ENCODE data around the gene SOX9.
"Not testable (repeated sequence)": the region's sequence is repeated elsewhere in the genome, so short reads cannot be mapped to it uniquely, and the experiment has no call there.

The SOX9 gene

DNA sequence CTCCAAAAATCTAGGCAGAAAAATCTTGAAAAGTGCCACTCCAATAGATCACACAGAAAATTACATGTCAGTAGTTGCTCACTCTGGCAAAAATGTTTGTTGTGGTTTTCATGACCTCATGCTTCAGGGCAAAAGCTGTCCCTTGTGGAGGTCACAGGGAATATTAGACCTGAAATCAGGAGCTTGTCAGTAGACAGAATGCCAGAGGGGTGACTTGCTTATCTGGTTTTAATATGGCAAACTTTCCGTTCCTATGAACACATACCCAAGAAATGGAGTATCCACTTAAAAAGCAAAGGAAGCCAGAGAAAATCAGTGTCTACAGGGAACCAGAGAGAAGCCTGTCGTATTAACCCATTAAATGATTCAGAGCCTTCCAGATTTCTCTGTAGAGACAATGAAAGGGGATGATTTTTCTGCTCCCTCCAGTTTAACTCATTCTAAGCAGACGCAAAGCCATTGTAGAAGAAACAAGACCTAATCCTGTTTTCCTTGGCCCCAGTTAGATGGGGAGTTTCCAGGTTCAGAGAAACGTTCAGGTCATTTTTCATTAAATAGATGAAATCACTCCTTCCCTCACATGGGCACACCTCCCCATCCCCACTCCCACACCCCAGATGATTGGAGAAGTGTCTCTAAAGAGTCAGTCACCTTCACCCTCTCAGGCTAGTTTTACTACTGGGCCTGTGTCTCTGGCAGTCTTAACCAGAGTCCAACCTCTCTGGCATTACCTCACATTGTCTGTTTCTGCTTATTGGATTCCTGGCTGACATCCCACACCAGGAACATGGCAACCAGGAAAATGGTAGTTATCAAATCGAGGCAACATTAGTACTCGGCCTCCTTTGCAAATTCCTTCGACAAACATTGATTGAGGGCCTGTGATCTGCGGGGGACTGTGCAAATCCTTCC lies 6.0 kb downstream of the SOX9 start:
- DNase-seq, result no peak

DNA sequence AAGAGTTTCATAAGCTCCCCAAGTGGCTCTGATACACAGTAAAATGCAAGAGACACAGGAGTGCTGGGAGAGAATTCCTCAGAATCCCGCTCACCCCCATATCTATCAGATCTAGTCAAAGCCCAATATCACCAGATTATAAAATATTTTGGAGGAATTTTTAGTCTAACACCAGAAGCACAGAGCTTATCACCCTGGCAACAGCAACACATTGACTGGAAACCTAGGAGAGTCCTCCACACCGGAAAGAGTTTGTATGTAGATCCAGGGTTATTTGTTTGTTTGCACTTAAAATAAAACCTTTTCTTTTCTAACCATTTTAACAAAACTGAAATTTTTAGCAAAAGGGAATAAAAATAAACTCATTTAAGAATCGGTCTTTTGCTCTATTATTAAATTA lies 7.2 kb downstream of the SOX9 start:
- DNase-seq, result no peak

DNA sequence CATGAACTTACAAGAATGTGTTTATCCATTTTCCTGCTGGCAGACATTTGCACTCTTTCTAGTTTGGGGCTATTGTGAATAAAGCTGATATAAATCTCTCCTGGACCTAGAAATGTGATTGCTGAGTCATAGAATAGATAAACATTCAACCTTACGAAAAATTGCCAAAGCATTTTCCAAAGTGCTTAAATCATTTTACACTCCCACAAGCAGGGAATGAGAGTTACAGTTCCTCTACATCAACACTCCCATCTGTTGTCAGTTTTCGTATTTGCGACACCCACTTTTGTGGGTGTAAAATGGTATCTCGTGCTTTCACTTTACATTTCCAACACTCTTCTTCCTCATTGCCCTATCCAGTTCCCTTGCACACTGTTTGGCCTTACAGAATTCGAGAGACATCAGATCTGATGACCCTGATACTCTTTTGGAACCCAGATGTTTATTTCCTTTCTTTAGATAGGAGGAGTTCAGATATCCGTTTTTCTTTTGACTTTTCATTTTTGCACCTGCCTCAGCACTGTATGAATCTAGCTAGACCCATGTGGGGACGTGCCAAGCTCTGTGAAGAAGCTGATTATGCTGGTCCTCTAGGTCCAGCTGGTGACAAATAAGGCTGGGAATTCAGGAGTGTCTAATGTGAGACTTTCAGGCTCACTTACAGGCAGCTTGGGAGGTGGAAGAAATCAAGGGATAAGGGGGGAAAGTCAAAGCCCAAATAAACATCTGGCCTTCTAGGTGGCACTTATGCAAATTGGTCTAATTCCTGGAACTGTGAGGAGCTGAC lies 14.0 kb downstream of the SOX9 start:
- DNase-seq, result no peak

DNA sequence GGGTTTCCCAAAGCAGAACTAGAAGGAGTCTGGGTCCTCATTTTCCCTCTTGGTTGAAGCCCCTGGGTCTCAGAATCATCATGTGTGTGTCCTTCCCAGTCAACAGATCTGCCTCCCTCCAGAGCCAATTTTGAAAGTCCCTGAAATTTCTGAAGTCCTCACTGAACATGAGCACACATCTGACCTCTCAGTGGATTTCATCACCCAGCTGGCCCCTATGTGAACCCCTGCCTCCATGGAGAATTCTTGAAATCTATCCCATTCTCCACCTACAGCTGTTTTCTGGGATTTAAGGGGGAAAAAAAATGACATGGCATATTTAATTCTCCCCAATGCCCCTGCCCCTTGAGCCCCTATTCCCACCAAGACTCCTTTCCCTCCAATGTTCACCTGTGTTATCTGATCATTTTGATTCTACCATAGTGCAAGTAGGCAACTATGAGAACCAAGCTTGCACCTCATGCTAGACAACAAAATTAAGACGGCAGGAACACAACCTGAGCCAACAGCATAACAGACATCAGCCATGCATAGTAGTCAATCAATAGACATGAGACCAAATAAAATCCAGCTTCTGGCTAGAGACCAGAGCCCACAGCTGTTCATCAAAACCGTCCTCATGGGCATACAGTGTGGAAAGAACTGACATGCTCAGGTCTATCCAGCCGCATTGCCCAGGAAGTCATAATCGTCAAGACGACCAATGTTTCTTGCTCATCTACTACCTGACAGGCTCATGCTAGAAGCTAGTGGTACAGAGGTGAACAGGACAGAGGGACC lies 14.9 kb downstream of the SOX9 start:
- no peak for DNase-seq

DNA sequence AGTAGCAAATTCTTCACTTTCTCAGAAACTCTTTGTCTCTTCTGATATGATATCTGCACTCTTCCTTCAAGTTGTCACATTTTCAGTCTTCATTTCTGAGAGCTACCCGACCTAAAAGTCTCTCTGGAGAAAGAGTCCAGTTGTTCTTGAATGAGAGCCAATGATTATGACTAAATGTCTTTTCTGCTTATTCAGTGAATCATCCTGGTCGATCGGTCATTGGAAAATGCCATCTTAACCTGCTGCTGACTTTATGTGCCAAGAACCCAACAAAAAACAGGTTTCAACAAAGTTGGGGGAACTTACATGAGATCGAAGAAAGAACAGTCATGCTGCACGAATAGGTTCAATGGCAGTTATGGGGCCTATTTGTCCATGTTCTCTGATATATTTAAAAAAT lies 15.9 kb downstream of the SOX9 start:
- DNase-seq, result no peak

DNA sequence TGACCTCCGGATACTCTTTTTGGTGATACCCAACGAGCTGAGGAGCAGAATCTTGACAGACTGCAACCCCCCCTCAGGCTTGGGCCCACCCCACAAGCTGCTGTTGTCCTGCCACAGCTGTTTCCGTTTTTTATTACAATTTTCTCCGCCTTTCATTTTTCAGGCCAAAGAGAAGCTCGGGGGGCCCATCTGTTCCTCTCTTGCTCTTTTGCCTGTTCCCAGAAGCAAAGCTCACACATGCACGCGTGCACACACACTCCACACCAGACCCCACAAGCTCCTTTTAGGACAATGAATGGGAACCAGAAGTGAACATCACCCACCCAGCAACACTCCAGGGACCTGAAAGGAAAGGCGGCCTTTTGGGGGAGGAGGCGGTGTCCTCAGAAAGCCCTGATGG lies 16.3 kb downstream of the SOX9 start:
- no peak for DNase-seq

DNA sequence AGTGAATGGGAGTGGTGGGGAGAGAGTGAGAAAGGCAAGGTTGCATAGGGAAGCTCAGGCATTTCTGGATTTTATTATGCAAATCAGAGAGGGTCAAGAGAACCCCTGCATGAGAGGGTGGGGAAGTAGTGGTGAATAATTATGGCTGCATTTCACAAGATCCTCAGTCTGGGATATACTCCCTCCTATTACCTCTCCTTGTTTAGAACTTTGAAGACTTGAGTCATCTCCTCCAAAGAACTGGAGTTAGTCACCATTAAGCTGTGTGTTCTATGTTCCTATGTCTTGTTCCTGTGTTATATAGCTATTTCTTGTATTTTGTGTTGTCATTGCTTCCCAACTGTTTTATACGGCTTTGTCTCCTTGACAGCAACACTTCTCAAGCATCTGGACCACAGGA lies 18.4 kb downstream of the SOX9 start:
- DNase-seq, result no peak

DNA sequence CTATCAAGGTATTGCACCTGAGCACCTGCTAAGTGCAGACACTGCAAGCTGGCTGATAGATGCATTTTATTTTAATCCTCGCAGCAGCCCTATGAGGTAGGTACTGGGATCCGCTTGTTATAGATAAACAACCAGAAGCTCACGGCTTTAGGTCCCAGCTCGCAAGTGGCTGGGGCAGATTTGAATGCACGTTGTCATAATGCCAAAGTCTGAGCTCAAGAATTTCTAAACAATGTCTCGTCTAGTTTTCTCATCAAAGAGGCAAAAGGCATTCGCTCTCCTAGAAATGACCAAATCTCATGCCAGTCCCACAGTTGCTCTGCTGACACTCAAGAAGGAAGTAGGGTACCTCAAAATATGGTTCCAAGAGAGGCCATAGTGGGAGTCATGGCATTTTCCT lies 20.5 kb downstream of the SOX9 start:
- DNase-seq, result no peak

DNA sequence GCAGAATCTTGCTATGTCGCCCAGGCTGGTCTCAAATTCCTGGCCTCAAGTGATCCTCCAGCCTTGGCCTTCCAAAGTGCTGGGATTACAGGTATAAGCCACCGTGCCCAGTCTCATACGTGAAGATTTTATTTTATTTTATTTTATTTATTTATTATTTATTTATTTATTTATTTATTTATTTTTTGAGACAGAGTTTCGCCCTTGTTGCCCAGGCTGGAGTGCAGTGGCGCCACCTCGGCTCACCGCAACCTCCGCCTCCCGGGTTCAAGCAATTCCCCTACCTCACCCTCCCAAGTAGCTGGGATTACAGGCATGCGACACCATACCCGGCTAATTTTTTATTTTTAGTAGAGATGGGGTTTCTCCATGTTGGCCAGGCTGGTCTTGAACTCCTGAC lies 21.3 kb downstream of the SOX9 start:
- DNase-seq, result not testable (repeated sequence)

DNA sequence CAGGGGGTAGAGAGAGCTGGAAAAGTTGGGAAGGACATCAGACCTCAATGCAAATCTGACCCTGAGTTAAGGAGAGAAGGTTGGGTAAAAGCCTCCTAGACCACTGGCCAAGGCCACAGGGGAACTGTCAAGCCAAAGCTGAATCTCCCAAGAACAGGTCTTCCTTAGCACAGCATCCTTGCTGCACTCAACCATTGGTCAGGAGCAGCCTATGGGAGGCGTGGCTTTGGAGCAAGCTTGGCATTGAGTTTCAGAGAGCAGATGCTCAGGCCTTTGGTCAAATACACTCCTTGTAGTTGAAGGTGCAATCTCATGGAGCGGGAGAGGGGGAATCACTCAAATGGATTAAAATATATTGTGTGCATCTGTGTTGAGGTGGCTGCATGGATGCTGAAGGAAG lies 21.8 kb downstream of the SOX9 start:
- DNase-seq, result no peak

DNA sequence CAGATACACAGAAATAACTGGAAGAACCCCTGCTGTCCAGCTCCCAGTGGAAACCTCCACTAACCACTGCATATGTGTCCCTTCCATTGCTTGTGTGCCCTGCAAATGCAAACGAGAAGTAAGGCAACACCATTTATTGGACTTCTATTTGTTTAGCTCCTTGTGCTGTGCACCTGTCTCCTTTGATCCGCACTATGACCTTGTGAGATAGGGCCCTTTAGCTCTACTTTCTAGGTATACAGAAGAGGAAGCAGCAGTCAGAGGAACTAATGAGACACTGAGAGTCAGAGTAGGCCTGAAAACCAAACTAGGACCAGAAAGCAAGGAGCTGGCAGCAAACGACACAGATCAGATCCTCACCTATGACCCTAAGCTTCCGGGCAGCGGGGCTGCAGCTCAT lies 22.4 kb downstream of the SOX9 start:
- no peak for DNase-seq

DNA sequence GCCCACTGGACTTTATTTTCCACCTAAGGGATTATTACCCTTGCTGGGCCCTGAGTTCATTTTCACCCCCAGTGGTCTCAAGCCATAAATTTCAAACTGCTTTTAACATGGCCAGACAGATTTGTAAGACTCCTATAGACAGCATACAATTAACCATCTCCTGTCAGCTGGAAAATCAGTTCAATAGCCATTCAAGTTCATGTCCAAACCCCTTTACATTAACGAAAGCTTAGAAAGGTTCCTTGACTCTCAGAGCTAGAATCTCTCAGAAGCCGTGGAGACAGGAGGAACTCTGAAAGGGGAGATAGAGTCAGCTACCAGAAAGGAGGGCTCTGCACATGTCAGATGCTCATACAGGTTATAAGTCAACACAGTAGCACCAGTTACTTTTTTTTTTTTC lies 23.3 kb downstream of the SOX9 start:
- no peak for DNase-seq

DNA sequence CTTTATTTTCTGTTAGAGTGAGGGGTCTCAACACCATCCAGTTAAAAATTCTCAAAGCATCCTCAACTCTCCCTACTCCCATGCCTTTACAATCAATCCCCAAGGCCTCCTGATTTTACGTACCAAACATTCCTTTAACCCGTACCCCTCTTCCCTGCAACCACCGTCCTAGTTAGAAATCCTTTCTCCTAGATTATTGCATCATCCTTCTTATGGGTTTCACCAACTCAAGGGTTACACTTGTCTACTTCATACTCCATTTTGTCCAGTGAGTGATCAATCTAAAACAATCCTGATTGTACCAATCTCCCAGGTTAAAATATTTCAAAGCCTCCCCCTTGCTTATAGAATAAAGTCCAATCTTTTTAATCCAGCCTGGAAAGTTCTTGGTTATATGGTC lies 24.7 kb downstream of the SOX9 start:
- no peak for DNase-seq

DNA sequence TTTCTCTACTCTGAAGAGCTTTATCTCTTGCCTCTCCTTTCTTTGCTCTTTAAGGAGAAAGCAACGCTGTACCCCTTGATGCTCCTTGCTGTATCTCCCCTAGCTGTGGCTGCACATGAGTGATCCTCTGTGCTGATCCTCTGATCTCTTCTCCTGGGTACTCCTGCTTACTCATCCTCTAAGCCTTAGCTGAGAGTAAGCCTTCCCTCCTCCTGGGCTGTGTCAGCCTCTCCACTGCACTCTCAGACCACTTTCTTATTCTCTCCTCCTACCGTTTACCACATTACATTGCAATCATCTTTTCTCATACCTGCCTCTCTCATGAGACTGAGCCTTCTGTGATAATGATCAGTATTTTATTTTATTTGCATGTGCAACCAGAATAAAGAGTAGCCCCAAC lies 25.1 kb downstream of the SOX9 start:
- DNase-seq, result no peak

DNA sequence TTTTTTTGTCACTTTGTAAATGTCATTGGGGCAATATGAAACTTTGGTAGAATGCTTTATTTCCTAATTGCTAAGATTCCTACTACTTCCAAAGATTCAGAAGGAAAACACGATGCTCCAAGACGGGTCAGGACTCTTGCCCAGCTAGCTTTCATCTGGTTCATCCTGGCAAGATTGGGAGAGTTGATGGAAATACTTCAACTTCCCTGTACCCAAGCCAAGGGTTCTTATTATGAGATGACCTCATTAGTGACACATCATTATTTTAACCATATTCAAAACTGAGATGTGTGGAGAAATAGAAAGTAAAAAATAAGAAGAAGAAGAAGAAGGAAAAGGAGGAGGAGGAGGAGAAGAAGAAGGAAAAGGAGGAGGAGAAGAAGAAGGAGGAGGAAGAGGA lies 25.6 kb downstream of the SOX9 start:
- DNase-seq, result no peak

DNA sequence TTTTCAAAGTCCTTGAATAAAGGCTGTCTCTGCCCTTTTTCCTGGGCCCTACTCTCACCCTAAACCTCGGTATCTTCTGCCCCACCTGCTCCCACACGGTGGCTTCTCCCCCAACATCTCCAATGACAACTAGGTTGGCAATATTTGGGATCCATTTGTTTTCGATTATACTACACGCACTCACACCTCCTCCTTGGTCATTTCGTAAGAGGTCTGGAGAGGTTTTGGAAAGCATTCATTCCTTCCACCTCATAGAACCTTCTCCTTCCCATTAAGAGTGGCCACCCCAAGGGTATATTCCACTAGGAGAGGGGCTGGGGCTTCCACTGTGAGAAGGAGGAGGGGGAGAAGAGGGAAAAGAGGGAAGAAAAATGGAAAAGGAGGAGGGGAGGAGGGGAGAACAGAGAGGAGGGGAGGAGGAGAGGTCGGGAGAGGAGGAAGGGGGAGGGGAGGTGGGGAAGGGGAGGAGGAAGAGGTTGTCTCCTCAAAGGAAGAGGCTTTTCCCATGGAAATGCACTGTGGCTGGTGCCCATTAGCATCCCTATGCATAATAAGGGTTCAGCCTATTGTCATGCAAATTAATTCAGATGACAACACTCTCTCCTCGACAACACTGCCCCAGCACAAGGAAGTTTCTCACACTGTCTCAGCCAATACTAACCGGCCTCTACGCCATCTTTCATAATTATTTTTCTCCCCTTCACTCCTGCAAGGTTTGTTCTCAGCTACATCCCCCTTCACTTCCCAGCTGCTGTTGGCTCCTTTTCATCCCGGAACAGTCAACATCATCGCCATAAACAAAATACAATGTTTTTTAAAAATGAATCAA lies 30.0 kb downstream of the SOX9 start:
- no peak for DNase-seq

DNA sequence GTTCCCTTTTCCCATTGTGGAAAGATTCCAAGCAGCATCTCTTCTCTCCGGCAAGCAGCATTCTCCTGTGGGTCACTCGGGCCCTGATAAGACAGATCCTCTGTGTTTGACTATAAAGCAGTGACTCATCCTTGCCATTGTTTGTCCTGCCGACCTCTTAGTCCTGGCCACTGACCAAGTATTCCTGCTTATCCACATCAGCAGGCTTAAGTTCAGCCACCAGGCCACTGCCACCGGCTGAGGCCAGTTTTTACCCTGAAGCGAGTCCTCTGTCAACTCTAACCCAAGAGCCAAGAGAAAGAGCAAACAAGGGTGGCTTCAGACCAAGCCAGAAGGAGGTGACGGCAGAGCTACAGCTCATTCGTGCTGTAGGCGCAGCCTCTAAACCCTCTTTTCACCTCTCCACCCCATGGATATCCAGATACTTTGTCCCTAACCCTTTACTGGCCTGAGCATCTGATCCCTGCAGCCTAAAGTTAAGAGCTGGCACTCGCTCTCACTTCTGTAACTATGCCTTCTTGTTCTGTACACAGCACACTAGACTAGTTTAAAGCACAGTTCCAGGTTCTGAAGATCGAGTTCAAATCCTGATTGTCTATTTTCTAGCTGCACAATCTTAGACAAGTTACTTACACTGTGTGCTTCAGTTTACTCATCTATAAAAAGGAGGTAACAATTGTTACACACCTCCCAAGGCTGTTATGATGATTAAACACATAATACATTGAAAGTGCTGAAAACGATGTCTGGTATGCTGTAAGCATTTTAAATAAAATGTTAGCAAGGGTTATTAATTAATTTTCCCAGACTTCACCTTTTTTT lies 31.0 kb downstream of the SOX9 start:
- DNase-seq, result no peak

DNA sequence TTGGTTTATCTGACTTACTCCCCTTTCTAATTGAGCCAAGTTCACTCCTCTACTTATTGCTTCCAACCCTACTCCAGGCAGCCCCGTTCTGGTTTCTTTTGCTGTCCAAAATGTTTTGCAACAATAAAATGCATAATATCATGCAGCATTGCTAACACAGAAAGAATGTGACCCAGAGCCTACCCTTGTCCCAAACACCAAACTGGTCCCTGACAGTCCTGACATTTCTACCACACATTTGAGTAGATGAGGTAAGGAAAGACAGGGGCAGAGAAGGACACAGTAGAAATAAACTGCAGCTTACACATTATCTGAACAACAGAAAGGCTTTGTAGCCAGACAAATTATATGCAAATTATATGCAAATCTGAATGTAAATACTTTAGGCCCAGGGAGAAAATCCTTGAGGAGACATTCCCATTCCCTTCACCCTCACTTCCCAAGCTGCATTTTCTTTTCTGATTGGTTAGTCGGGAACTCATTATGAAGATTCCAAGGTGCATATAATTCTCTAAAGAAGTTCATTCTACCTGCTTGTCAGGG lies 31.6 kb downstream of the SOX9 start:
- DNase-seq, result no peak

DNA sequence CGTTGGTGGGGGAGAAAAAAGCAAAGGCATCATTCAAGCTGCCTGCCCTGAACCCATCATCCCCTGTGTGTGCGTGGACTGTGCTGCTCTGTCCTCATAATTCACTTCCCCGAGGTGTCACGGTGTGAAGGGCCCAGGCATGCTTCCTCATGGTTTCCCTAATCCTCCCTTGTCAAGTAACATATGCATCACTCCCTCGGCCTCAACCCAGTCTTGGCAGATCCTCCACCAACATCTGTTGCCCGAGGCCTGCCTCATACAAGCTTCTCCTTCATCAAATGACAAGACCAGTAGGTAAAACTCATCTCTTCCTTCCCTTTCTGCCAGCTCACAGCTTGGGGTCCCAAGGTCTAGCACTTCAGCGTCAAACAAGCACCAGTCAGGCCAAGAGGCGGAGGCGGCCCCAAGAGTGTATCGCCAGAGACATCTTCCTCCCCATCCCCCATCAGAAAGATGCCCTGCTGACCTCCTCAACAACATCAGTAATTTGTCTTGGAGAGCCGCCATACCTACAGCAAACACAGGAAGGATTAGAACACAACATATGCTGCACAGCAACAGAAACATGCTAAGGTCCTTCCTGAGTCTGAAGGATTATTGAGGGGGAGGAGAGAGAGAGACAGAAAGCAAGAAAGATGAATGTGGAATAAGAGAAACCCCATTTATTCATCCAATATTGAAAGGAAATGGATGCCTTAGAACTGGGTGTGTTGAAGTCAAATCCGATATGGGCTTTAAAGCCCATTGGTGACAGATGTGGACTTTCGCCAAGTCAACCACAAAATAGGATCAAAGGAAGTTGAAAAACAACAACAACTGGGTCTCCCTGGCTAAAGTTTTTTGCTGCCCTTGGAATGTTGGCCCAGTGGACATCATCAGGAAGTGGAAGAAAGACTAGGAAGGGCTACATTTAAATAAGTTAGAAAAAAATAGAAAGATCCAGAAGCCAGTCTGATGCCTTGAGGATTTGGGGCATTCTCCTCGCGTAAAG lies 38.4 kb downstream of the SOX9 start:
- DNase-seq, result no peak

DNA sequence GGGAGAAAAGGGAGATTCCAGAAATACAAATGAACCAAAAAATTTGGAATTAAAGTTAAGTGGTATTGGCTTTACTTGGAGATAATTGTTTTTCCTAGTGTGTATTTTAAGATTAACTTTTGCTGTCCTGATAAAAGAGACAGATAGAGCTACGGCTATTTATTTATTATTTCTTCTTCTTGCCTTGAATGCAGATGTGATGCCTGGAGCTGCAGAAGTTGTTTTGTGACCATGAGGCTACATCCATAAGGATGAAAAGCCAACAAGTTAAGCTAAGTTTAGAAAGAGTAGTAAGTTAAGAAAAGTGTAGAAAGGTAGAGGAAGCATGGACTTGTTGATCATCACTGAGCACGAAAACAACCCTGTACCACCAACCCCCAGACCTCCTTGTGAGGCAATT lies 41.7 kb downstream of the SOX9 start:
- no peak for DNase-seq

Measured in DMS79 treated with DMSO at 0.1 percent for 48 hours (cell line).